Eye (tissue), 1 donor: Measurements from ENCODE around the gene SPATA6L.

Experiments used
- DNase-seq: peaks from one replicate; pipeline ENCODE4 v3.0.0-alpha.2; 2015

Gene SPATA6L, protein sequence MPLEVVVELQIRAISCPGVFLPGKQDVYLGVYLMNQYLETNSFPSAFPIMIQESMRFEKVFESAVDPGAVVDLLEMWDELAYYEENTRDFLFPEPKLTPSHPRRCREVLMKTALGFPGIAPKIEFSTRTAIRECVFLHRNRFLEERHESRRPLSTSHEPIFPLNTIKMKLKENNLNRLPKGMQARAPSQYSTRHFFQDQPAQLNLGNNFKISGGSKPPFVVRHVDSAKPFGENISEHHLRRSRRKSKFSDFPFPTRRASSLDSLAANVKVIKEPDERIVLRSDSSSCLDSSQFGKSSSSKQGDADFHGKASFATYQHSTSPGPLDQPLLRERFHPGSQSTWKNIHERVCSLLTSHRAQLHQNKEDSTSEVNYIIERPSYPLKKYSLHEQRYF

DNA sequence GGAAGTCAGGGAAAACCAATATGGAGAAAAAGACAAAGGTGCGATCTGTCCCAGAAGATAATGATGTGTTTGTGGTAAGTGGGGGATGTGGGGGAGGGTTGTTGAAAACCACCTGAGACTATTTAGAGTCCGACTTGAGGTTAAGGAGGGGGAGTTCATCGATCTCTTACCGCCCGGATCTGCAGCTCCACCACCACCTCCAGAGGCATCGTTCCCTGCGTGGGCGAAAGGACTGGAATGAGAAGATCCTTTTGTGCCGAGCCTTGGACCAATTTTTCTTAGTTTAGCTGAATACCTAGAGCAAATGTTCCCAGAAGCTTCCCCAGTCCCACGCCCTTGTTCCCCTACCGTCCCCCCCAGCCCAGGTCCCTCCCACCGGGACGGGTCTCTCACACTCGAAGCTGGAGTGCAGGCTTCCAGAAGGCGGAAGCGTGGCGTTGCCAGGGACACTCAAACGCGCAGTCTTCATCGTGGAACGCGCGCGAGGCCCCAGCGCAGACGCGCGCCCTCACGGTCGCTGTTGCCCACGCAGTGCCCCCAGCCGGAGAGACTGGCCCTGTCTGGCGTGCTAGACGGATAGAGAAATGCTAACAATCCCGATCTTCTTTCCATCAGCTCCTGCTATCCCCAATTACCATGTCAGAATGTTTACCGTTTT lies at the start of gene SPATA6L:
SPATA6L (minus strand) TSS at position 439 of the 658 bp plus-strand sequence; CDS start at position 209, 230 bp downstream.
- DNase-seq: peak; percentile 78

DNA sequence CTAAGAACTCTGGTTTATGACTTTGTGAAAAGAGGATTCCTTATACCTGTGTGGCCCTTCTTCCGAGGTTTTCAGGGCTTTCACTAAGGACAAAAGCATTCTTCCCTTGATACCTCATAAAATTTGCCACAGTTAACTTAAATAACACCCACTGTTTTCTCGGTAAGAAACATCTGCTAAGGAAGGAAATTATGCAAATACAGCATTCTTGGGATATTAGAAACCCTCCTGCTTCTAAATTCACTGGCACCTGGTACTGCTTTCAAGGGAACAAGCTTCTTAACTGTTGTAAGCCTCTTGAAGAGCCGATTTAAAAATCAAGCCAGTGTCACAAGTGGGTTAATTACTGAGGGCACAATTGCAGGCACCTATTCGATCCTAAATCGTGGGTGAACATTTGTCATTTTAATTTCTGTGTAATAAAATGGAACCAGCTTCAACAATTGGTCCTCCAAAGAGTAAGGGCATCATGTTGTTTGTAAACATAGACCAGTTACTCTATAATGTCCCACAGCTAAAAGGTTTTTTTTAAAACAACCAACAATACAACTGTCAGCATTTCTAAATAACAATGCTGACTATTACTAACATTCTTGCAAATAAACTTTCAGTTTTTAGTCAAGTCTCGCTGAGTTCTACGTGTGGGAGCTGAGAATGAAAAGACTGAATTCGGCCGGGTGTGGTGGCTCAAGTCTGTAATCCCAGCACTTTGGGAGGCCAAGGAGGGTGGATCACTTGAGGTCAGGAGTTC lies 48.2 kb upstream of the SPATA6L start:
- DNase-seq: no peak

DNA sequence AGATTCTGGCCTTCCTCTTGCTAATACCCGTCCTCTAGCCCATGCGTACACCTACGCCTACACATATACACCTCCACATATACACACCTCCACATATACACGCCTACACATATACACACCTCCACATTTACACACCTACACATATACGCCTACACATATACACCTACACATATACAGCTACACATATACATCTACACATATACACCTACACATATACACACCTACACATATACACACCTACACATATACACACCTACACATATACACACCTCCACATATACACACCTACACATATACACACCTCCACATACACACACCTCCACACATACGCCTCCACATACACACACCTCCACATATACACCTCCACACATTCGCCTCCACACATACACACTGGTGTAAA lies 47.6 kb upstream of the SPATA6L start:
- DNase-seq: no peak

DNA sequence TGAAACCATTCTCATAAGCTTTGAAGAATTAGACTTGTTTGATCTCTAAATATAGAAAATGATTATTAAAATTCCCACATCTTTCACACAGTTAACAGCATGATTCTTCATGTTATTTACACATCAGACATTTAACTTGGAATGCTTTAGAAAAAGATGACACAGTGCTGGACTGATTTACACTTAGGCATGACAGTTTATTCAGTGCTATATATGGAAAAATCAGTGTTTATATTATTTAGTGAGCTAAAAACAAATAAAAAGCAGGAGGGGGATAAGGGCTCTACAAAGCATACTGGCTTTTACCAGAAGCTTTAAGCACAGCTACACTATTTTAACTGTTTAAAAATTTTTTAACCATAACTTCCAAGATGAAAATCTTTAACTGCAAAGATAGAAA lies 43.1 kb upstream of the SPATA6L start:
- no peak for DNase-seq

DNA sequence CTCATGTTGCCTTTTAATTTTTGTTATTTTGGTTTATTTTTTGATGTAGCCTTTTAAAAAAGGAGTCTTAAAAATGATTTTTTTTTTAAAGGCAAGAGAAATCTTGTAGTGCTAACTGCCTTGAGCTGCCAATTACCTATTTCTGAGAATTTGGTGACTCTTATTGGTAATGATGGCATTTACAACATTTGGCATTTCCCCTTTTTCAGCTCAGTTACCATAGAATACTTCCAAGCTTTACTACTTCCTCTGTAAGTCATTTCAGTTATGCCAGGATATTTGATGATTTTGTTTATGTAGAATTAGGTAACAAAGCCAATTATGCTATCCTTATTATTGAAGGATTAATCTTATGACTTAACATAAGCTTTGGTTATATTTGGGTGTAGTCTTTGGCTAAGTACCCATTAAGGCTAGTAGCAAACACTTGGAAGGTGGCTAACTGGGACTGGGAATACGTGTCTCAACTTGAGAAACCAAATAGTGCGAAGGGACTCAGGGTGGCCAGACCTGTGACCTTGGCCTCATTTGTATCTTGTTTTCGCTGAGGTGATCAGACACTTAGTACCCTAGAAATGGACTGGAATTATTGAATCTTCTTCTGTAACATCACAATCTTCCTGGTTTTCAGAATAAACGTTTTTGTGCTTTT lies 40.8 kb upstream of the SPATA6L start:
- DNase-seq: no peak

DNA sequence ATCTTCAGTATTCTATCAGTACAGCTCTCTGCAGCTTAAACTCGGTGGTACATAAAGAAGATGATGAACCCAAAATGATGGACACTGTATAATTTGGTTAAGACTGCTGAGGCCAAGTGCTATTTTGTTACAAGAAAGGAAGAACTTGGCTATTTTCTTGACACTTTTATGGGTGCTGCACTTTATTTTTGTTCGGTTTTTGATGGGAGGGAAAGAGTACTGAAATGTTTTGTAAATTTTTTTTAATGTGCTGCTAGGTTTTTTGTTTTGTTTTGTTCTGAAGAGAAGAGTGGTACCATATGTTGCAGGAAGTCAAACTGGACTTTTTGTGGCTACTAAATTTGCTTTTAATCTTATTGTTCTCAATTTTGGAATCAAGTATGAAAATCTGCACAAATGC lies 39.7 kb upstream of the SPATA6L start:
- no peak for DNase-seq

DNA sequence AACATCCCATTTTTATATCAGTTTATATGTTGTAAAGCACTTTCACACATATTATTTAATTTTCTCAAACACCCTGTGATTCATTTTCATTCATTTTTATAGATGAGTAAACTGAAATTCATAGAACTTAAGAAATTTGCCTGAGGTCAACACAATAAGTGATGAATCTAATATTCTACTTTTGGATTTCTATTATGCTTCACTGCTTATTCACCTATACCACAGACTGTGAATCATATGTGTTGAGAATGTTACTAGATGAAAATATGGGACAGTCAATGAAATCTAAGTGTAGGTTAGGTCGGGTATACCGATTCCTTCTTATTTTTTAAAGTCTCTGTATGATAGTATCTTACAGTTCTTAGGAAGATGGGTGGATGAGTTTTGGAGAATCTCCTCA lies 37.8 kb upstream of the SPATA6L start:
- DNase-seq: no peak

DNA sequence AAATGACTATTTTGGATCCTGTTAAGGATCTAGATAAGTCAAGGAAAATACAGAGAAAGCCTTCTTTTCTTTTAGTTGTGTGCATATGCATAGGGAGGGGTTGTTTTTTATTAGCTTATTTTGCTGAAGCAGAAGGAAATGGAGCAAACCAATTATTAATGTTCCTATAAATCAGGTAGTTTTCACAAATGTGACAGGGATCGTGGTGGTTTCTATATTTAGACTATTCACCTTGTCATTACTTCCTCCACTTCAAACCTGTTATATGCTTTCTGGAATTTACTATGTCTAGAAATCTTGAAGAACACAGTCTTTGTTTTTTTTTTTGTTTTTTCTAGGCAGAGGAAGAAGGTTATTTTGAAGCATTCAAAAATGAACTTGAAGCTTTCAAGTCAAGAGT lies 35.2 kb upstream of the SPATA6L start:
- DNase-seq: no peak

DNA sequence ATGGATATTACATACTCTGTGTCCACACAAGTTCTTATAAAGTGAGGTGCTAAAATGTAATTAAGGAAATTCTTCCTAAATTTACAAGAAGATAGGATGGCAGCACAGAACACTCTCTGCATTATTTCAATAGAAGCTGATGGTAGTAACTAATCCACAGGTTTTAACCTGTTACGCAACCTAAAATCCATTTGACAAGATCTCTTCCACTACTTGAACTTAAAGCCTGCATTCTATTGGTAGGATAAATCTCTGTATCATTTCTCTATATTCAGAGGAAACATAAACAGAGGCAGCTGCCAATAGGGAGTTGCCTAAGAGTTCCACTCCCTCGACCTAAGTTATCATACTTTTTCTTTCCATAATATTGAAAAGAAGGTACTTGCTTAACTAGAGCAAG lies 34.7 kb upstream of the SPATA6L start:
- DNase-seq: no peak

DNA sequence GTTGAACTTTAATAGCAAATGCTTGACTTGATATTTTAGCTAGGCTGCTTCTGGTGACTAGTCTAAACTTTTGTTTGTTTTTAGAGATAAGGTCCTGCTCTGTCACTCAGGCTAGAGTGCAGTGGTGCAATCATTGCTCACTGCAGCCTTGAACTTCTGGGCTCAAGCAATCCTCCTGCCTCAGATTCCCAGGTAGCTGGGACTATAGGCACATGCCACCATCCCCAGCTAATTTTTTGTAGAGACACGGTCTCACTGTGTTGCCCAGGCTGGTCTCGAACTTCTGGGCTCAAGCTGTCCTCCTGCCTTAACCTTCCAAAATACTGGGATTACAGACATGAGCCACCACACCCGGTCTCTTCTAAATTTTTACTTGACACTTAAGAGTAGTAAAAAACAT lies 33.8 kb upstream of the SPATA6L start:
- DNase-seq: no peak

DNA sequence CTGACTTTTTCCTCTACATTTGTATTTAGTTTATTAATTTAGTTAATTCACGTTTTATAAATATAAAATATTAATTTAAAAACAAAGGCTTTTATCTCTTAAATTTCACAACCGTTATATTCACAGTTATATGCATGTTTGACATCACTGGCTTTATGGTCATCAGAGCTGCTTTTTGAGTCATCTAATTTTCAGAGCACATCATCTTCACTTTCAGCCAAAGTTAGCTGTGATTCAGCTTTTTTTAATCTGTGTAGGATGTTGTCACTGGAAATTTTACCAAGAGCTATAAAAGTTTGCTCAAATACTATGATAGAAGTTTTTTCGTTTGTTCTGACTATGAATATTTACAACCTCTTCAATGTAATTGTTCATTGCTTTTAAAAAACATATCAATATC lies 25.5 kb upstream of the SPATA6L start:
- DNase-seq: no peak

DNA sequence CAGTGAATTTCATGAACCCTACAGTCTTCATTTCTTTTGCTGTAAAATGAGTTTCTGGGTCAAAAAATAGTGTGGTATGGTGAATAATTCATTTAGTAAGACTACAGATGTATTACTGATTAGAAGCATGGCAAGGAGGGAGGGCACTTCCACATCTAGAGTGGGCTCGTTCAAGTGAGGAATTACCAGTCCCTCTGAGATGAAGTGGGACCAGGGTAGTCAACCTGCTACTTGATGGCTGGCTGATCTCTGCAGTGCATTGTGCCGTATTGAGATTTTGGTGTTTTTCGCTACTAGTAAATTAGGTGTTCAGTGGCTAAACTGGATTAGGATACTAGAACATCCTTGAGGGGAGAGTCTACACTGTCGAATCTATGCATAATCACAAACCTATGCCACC lies 23.9 kb upstream of the SPATA6L start:
- no peak for DNase-seq

DNA sequence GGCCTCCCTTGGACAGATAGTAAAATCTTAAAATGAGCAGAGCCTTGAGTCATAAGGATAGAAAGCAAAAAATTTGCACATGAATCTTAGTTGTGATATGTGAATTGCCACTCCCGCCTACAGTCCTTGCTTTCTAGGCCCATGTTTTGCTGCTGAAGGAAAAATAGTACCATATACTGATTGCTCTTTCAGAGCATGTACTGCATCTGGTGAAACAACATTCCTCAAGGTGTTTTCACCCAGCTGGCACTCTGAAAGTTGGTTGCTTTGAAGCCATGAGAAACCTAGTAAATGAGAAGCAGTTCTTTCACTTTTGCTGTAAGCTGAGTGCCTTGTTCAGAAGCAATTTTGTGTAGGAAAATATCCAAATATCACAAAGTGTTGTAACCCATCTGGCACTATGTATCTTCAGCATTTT lies 23.4 kb upstream of the SPATA6L start:
- no peak for DNase-seq

DNA sequence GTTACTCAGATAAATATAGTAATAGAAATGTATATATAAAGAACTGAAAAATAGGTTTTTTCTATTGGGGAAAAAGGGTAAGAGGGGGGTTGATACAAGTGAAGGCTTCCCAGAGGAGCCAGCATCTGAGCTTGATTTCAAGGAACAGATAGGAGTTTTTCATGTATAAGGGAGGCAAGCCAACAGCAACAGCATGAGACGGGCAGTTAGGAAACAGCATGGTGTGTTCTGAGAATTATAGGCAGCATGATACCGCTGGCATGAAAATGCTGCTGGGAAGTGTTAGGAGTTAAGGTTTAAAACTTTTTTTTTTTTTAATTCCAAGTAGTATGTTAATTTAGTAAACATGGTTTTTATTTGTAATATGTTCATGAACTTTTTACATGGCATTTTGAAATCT lies 22.7 kb upstream of the SPATA6L start:
- DNase-seq: no peak

DNA sequence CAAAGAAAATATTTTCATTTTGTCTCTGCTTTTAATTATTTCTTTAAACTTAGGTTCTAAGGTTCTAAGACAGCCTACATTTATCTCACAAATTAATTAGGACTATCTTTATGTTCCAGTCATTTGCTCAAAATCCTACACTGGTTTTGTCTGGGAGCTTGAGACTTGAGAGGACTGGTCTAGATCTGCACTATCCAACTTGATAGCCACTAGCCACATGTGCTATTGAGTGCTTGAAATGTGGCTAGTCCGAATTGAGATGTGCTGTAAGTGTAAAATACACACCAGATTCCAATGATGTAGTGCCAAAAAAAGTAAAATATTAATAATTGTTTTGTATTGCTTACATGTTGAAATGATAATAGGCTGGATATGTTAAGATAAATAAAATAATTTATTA lies 20.3 kb upstream of the SPATA6L start:
- DNase-seq: no peak

DNA sequence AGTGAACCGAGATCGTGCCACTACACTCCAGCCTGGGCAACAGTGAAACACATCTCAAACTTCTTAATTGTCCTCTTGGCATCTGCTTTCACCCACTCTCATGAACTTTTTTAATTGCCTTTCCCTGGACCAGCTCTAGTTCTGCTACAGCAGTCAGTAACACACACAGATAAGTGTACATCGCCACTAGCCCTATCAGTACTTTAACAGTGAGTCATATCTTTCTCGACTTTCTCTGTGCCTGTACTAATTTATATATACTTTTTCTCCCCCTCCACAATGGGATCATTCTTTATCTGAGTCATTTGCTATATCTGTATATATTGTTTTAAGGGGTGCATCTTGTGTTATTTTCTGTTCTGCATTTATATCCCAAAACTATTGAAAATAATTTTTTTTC lies 19.8 kb upstream of the SPATA6L start:
- DNase-seq: no peak

DNA sequence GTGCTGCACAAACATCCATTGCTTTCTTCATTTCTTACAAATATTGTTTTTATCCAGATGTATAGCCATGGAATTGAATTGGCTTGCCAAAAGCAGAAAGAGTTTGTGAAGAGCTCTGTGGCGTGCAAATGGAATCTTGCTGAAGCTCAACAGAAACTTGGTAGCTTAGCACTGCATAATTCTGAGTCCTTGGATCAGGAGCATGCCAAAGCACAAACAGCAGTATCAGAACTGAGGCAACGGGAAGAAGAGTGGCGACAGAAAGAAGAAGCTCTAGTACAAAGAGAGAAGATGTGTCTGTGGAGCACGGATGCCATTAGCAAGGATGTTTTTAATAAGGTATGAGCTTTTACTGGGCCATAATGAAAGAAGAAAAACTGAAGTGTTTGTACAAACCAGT lies 18.5 kb upstream of the SPATA6L start:
- no peak for DNase-seq

DNA sequence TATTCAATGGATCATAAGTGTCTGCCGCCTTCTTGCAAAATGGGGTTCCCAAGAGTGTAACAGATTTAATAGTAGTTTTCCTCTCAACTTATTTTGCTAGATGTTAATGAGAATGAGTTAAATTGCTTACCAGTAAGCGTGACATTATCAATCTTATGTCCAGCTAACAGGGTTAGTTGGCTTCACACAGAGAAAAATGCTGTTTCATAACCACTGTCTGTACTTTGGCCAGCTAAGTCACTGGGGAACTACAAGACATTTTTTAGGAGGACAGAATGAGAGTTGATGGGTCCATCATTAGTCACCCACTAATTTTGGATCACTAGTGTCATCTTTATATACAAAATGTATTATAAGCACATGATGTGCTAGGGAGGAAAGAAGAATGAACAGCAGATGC lies 14.5 kb upstream of the SPATA6L start:
- no peak for DNase-seq

DNA sequence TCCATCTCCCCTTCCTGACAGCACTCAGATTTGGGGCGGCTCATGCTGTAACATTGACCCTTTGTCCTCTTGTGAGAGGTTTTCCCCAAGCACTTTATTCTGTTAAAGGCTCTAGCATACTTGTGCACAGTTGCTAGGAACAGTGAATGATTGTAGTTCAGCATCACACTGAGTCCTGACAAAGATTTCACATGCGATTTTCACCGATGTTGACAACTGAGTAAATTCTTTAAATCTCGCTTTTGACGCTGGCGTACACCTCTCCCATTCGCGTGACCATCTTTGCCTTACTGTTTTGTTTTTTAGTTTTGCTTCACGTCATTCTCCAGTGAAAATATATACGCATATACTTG lies 13.9 kb upstream of the SPATA6L start:
- peak; percentile 76 for DNase-seq

DNA sequence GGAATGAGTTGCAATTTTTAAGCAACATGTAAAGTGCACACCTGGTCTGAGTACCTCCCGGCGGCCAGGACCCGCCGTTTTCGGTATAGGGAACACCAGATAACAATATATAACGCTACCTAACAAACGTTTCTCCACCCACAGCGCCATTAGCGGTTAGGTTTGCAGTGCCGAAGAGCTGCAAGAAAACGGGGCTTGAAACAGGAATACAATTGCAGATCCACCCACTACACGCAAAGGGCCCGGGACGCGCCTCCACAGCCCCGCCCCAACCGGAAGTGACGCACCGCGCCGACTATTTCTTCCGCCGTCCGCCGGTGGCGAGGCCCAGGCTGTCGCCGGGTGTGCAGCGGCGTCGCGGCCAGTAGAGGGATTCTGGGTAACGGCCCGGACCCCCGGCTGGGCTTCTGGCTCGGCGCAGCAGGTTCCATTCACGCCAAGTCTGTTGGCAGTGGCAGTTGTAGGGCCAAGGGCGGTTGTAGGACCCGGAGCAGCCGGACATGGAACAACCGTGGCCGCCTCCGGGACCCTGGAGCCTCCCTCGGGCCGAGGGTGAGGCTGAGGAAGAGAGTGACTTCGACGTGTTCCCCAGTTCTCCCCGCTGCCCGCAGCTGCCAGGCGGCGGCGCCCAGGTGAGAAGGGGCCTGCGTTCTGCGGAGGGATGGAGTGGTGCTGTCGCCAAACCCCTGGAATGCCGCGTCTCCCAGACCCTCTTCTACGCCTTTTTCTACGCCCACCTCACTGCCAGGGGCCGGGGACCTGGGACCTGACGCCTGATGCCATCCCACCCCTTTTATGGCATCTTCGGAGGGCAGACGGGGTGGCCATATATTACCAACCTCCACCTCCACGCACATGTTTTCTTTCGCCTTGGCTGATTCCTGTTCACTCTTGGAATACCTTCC lies 13.2 kb upstream of the SPATA6L start, which contains the start of gene CDC37L1:
CDC37L1 (plus strand) TSS at position 302 of the 905 bp plus-strand sequence; CDS start at position 501, 199 bp downstream.
- peak; percentile 99 for DNase-seq

DNA sequence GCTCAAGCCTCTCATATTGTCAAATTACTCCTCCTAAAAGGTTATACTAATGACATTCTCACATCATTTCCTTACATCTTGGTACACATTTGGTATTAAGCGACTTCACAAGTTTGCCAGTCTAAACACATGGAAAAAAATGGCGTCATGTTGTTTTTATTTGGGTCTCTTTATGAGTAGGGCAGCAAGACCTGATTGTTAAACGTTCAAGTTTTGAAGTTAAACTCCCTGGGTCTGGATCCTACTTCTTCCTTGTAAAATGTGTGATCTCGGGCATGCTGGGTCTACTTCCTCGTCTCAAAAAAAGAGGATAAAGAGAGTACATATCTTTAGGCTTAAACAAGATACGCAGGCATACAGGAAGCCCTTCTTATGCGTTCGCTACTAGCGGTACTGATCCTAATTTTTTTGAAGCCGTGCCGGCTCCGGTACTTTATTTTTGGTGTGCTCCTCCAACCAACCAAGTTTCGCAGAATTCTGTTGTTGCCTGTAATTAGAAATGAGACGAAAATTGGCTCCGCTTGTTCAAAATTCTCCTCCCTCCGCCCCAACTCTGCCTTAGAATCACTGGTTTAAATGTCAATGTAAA lies 12.5 kb upstream of the SPATA6L start:
- peak; percentile 88 for DNase-seq

DNA sequence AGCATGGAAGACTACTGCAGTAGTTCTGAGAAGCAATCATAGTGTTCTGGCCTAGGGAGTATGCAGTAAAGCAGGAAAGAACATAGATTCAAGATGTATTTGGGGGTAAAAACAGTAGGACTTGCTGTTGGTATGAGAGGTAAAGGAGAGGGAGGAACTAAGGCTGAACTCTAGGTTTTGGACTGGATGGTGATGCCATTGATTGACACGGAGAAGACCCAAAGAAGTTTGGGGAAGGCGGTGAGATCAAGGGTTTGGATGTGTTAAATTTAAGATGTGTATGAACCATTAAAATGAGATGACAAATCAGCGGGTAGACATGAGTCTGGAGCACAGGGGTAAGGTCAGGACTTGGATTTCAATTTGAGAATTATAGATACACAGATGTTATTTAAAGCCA lies 11.1 kb upstream of the SPATA6L start:
- DNase-seq: no peak
